Measurements from ENCODE around the gene SOD2.

The SOD2 gene

GRCh38 chr6:159646733-159647132 lies 46.3 kb downstream of the SOD2 start:
- TF ChIP-seq CTCF (IDR thresholded peaks at IDR 0.05; ENCODE audit: insufficient read depth, low read depth, low read length, missing control alignments): no peak
- H3K4me3 ChIP-seq (ENCODE audit: low read depth, low read length): no peak overlapping the region
- peak; percentile 66 for DNase-seq (ENCODE audit: low read depth)

DNA sequence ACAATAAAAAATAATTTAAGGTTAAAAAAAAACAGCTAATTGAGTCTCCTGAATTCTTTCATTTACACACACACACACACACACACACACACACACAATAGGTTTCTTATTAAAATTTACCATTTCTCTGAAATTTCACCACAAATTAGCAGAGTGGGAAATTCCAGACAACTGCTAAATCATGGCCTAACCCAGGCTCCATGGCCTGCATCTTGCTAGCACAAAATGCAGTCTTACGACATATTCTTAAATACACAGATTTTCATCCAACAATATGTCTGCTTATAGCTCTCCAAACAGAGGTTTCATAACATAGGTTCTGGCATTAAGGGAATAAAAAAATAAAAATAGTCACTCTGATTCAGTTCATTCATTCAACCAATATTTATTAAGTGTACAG lies 46.9 kb downstream of the SOD2 start:
- no peak overlapping the region for H3K4me3 ChIP-seq (ENCODE audit: low read depth, low read length)
- no peak for TF ChIP-seq CTCF (IDR thresholded peaks at IDR 0.05; ENCODE audit: insufficient read depth, low read depth, low read length, missing control alignments)
- DNase-seq (ENCODE audit: low read depth): no peak

- no peak for DNase-seq (ENCODE audit: low read depth)
- no peak overlapping the region for H3K4me3 ChIP-seq (ENCODE audit: low read depth, low read length)
- TF ChIP-seq CTCF (IDR thresholded peaks at IDR 0.05; ENCODE audit: insufficient read depth, low read depth, low read length, missing control alignments): no peak
These were observed 47.4 kb downstream of the SOD2 start for GRCh38 chr6:159645640-159646039.

Measured in GM12865 (cell line).